Measurements from ENCODE around the gene HLTF. TPM values are rescaled to one million over a fixed set of nuclear protein-coding genes. Genes with fewer than 3 reads are reported as not detected.

The HLTF gene
- total and polyA plus RNA-seq, 2 of the 13 experiments (the other 11 are each of a cell fraction or from before 2014, with no cell fraction given): 12.0 to 22.9 TPM

DNA sequence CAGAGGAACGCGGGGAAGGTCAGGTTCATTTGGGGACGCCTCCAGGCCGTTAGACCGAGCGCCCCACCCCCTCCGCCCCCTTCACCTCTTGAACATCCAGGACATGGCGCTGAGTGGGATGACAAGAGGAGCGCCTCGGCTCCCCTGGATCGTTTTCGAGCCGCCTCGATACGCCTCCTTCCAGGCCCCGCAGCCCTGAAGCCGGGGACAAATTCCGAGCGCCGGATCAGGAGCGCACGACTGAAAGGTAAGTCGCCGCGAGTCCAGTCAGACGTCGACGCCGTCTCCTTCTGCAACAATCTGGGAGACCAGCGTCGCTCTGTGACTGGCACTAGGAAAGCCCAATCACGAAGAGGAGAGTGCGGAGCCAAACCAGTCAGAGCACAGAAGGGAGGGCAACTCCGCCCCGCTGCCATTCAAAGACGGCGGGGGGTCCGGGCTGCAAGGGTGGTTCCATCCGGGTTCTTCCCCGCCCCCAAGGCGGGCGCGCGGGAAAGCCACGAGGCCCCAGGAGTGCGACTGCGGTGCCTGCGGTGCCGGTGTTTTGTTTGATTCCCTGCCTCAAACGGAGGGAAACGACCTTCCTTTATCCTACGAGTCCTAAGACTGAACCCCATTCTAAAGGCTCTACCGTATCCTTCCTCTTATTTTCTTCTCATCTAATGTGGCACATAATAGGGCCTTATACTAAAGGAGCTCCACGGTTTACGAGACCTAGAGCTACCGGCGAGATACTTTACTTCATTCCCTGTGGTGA is at the start of gene HLTF (continued):
- TF ChIP-seq ZNF615 (CRISPR knock-in tag; IDR thresholded peaks at IDR 0.05; ENCODE audit: borderline replicate concordance): peak; percentile 93; the same call in 1 of the 2 replicates
- TF ChIP-seq PAX8 (CRISPR knock-in tag; IDR thresholded peaks at IDR 0.05; ENCODE audit: borderline replicate concordance): no peak
- TF ChIP-seq YY1 (IDR thresholded peaks at IDR 0.05; ENCODE audit: insufficient read depth, insufficient replicate concordance, low read depth, low read length): peak; percentile 34
- TF ChIP-seq, protein P1, sequence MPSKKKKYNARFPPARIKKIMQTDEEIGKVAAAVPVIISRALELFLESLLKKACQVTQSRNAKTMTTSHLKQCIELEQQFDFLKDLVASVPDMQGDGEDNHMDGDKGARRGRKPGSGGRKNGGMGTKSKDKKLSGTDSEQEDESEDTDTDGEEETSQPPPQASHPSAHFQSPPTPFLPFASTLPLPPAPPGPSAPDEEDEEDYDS (CRISPR knock-in tag; IDR thresholded peaks at IDR 0.05): peak; percentile 49
- no peak for TF ChIP-seq MLLT10 (CRISPR knock-in tag; IDR thresholded peaks at IDR 0.05)
- TF ChIP-seq, protein P2, sequence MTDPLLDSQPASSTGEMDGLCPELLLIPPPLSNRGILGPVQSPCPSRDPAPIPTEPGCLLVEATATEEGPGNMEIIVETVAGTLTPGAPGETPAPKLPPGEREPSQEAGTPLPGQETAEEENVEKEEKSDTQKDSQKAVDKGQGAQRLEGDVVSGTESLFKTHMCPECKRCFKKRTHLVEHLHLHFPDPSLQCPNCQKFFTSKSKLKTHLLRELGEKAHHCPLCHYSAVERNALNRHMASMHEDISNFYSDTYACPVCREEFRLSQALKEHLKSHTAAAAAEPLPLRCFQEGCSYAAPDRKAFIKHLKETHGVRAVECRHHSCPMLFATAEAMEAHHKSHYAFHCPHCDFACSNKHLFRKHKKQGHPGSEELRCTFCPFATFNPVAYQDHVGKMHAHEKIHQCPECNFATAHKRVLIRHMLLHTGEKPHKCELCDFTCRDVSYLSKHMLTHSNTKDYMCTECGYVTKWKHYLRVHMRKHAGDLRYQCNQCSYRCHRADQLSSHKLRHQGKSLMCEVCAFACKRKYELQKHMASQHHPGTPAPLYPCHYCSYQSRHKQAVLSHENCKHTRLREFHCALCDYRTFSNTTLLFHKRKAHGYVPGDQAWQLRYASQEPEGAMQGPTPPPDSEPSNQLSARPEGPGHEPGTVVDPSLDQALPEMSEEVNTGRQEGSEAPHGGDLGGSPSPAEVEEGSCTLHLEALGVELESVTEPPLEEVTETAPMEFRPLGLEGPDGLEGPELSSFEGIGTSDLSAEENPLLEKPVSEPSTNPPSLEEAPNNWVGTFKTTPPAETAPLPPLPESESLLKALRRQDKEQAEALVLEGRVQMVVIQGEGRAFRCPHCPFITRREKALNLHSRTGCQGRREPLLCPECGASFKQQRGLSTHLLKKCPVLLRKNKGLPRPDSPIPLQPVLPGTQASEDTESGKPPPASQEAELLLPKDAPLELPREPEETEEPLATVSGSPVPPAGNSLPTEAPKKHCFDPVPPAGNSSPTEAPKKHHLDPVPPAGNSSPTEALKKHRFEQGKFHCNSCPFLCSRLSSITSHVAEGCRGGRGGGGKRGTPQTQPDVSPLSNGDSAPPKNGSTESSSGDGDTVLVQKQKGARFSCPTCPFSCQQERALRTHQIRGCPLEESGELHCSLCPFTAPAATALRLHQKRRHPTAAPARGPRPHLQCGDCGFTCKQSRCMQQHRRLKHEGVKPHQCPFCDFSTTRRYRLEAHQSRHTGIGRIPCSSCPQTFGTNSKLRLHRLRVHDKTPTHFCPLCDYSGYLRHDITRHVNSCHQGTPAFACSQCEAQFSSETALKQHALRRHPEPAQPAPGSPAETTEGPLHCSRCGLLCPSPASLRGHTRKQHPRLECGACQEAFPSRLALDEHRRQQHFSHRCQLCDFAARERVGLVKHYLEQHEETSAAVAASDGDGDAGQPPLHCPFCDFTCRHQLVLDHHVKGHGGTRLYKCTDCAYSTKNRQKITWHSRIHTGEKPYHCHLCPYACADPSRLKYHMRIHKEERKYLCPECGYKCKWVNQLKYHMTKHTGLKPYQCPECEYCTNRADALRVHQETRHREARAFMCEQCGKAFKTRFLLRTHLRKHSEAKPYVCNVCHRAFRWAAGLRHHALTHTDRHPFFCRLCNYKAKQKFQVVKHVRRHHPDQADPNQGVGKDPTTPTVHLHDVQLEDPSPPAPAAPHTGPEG (CRISPR knock-in tag; IDR thresholded peaks at IDR 0.05): peak; percentile 85; the same call in 1 of the 2 replicates
- no peak for TF ChIP-seq CEBPZ (IDR thresholded peaks at IDR 0.05; ENCODE audit: low read length)
- no peak for TF ChIP-seq SETDB1 (CRISPR knock-in tag; IDR thresholded peaks at IDR 0.05; ENCODE audit: borderline replicate concordance)
- TF ChIP-seq, protein P3, sequence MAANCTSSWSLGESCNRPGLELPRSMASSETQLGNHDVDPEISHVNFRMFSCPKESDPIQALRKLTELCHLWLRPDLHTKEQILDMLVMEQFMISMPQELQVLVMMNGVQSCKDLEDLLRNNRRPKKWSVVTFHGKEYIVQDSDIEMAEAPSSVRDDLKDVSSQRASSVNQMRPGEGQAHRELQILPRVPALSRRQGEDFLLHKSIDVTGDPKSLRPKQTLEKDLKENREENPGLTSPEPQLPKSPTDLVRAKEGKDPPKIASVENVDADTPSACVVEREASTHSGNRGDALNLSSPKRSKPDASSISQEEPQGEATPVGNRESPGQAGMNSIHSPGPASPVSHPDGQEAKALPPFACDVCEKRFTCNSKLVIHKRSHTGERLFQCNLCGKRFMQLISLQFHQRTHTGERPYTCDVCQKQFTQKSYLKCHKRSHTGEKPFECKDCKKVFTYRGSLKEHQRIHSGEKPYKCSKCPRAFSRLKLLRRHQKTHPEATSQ (CRISPR knock-in tag; IDR thresholded peaks at IDR 0.05; ENCODE audit: borderline replicate concordance): peak; percentile 78; the same call in 1 of the 2 replicates
- TF ChIP-seq, protein P4, sequence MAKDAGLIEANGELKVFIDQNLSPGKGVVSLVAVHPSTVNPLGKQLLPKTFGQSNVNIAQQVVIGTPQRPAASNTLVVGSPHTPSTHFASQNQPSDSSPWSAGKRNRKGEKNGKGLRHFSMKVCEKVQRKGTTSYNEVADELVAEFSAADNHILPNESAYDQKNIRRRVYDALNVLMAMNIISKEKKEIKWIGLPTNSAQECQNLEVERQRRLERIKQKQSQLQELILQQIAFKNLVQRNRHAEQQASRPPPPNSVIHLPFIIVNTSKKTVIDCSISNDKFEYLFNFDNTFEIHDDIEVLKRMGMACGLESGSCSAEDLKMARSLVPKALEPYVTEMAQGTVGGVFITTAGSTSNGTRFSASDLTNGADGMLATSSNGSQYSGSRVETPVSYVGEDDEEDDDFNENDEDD (CRISPR knock-in tag; IDR thresholded peaks at IDR 0.05; ENCODE audit: borderline replicate concordance): peak; percentile 99
- peak; percentile 67; the same call in 1 of the 2 replicates for TF ChIP-seq ZNF737 (CRISPR knock-in tag; IDR thresholded peaks at IDR 0.05; ENCODE audit: borderline replicate concordance)
- TF ChIP-seq SKI (IDR thresholded peaks at IDR 0.05; ENCODE audit: partially characterized antibody): peak; percentile 17
- TF ChIP-seq KDM5B (CRISPR knock-in tag; IDR thresholded peaks at IDR 0.05; ENCODE audit: borderline replicate concordance): peak; percentile 87; the same call in 1 of the 2 replicates
- no peak for TF ChIP-seq ZNF713 (CRISPR knock-in tag; IDR thresholded peaks at IDR 0.05)
- no peak for TF ChIP-seq ADNP (CRISPR knock-in tag; IDR thresholded peaks at IDR 0.05)
